IMR-90 (cell line): Measurements from ENCODE around the gene OR13C2. TPM values are rescaled to one million over a fixed set of nuclear protein-coding genes. Genes with fewer than 3 reads are reported as not detected.

ENCODE experiments used
- ATAC-seq: fragments of 200-7000 bp; cut with Tn5 transposase; 2 replicates; pipeline ENCODE4 v1.9.1; 2020; ENCODE audit warnings: low read depth, mild to moderate bottlenecking, moderate library complexity
- BruUV-seq: library from RNA; stranded (reverse); fragments of 400-500 nt; replicated peaks from 2 replicates; lab custom pipeline; 2021; lab: Mats Ljungman, UMichigan
- CTCF ChIA-PET: fragments of 300-600 bp; formaldehyde crosslinking; extraction: SDS; loops from one replicate; lab custom pipeline; 2021; ENCODE audit warnings: antibody characterized with exemption; lab: Yijun Ruan, JAX
- POLR2A ChIA-PET: fragments of 300-600 bp; sonication (Branson Sonifier 250); formaldehyde crosslinking; loops from one replicate; lab custom pipeline; 2022; ENCODE audit warnings: antibody characterized with exemption; ENCODE audit not compliant: unreplicated experiment; lab: Charles Lee
- DNase-seq: peaks from one replicate; pipeline ENCODE4 v3.0.0; 2013
- H2AFZ ChIP-seq: replicated peaks from 2 replicates; pipeline ENCODE3; 2013; ENCODE audit warnings: low read length, mild to moderate bottlenecking; ENCODE audit not compliant: poor library complexity
- H2AK5ac ChIP-seq: 2 replicates; pipeline ENCODE4 v1.6.1; 2013; ENCODE audit warnings: low read depth, low read length, inconsistent platforms
- H2AK9ac ChIP-seq: replicated peaks from 2 replicates; pipeline ENCODE3; 2013; ENCODE audit warnings: mild to moderate bottlenecking, low read depth, low read length, moderate library complexity; ENCODE audit not compliant: poor library complexity
- H2BK120ac ChIP-seq: 2 replicates; pipeline ENCODE4 v1.6.1; 2013; ENCODE audit warnings: low read depth, low read length, inconsistent platforms
- H2BK15ac ChIP-seq: 3 replicates; pipeline ENCODE4 v1.6.1; 2013; ENCODE audit warnings: low read depth, low read length, inconsistent platforms
- H2BK20ac ChIP-seq: 2 replicates; pipeline ENCODE4 v1.6.1; 2013; ENCODE audit warnings: low read depth, mild to moderate bottlenecking, inconsistent platforms, low read length, moderate library complexity
- H2BK5ac ChIP-seq: 2 replicates; pipeline ENCODE4 v1.6.1; 2013; ENCODE audit warnings: mild to moderate bottlenecking, low read depth, low read length, inconsistent platforms; ENCODE audit not compliant: poor library complexity, severe bottlenecking
- H3K14ac ChIP-seq: replicated peaks from 2 replicates; pipeline ENCODE4 v1.6.1; 2013; ENCODE audit warnings: low read depth, low read length, inconsistent platforms
- H3K18ac ChIP-seq: 2 replicates; pipeline ENCODE4 v1.6.1; 2013; ENCODE audit warnings: low read depth, low read length, control low read depth
- H3K23ac ChIP-seq: 2 replicates; pipeline ENCODE4 v1.6.1; 2013; ENCODE audit warnings: low read depth, low read length, inconsistent platforms
- H3K27ac ChIP-seq: 2 replicates; pipeline ENCODE4 v1.5.1; 2013; ENCODE audit warnings: mild to moderate bottlenecking, control low read depth, low read length; ENCODE audit not compliant: insufficient read depth
- H3K27me3 ChIP-seq: 2 replicates; pipeline ENCODE4 v1.6.1; 2013; ENCODE audit warnings: low read length; ENCODE audit not compliant: control insufficient read depth, insufficient read depth
- H3K36me3 ChIP-seq: 2 replicates; pipeline ENCODE4 v1.6.1; 2013; ENCODE audit warnings: low read length, mixed read lengths; ENCODE audit not compliant: control insufficient read depth, insufficient read depth
- H3K4ac ChIP-seq: 2 replicates; pipeline ENCODE4 v1.6.1; 2013; ENCODE audit warnings: low read depth, low read length, inconsistent platforms
- H3K4me1 ChIP-seq: 2 replicates; pipeline ENCODE4 v1.6.1; 2013; ENCODE audit warnings: low read length, mixed read lengths; ENCODE audit not compliant: control insufficient read depth, insufficient read depth
- H3K4me2 ChIP-seq: 2 replicates; pipeline ENCODE4 v1.6.1; 2013; ENCODE audit warnings: low read depth, mild to moderate bottlenecking, control low read depth, low read length, moderate library complexity
- H3K4me3 ChIP-seq: 2 replicates; pipeline ENCODE4 v1.5.1; 2013; ENCODE audit warnings: low read depth, mild to moderate bottlenecking, control low read depth, low read length, moderate library complexity; ENCODE audit not compliant: insufficient read depth
- H3K56ac ChIP-seq: 2 replicates; pipeline ENCODE4 v1.6.1; 2013; ENCODE audit warnings: low read length, inconsistent platforms; ENCODE audit not compliant: insufficient read depth; ENCODE audit errors: extremely low read depth
- H3K79me1 ChIP-seq, 2 experiments: 2 replicates each; pipeline ENCODE4 v1.6.1; 2013; ENCODE audit warnings: low read length in 2 of 2, inconsistent platforms in 1 of 2, low read depth in 1 of 2
- H3K9ac ChIP-seq: 2 replicates; pipeline ENCODE4 v1.6.1; 2013; ENCODE audit warnings: low read depth, low read length, control low read depth
- H3K9me1 ChIP-seq: 2 replicates; pipeline ENCODE4 v1.6.1; 2013; ENCODE audit warnings: low read length, inconsistent platforms; ENCODE audit not compliant: insufficient read depth
- H3K9me3 ChIP-seq: 2 replicates; pipeline ENCODE4 v1.6.1; 2013; ENCODE audit warnings: low read length; ENCODE audit not compliant: control insufficient read depth, insufficient read depth
- H4K20me1 ChIP-seq: 2 replicates; pipeline ENCODE4 v1.6.1; 2013; ENCODE audit warnings: low read length, inconsistent platforms; ENCODE audit not compliant: insufficient read depth
- H4K5ac ChIP-seq: 2 replicates; pipeline ENCODE4 v1.6.1; 2013; ENCODE audit warnings: mild to moderate bottlenecking, low read depth, low read length, control low read depth
- H4K8ac ChIP-seq, 2 experiments: 2 replicates each; pipeline ENCODE4 v1.6.1; 2013; ENCODE audit warnings: low read depth in 2 of 2, low read length in 2 of 2, control low read depth in 1 of 2, inconsistent platforms in 1 of 2
- H4K91ac ChIP-seq: 2 replicates; pipeline ENCODE4 v1.6.1; 2013; ENCODE audit warnings: low read depth, low read length, inconsistent platforms; ENCODE audit not compliant: insufficient read depth
- BHLHE40 ChIP-seq: fragments of 150-350 bp; IDR thresholded peaks from 2 replicates; pipeline ENCODE4 v1.6.1; 2016; ENCODE audit warnings: mild to moderate bottlenecking, low read depth, low read length
- CHD1 ChIP-seq: IDR thresholded peaks from 2 replicates; pipeline ENCODE4 v1.6.1; 2012; ENCODE audit warnings: low read depth, low read length, improper control_type of control experiment
- CTCF ChIP-seq: conservative IDR thresholded peaks from 2 replicates; pipeline ENCODE4 v1.5.1; 2012; ENCODE audit warnings: mild to moderate bottlenecking, low read depth, low read length, improper control_type of control experiment
- ELK1 ChIP-seq: fragments of 150-350 bp; IDR thresholded peaks from 2 replicates; pipeline ENCODE4 v1.6.1; 2016; ENCODE audit warnings: low read depth, mild to moderate bottlenecking, low read length, moderate library complexity, borderline replicate concordance
- FOS ChIP-seq: fragments of 150-350 bp; IDR thresholded peaks from 2 replicates; pipeline ENCODE4 v1.6.1; 2016; ENCODE audit warnings: low read depth, low read length
- MAFK ChIP-seq: IDR thresholded peaks from 2 replicates; pipeline ENCODE4 v1.6.1; 2012; ENCODE audit warnings: low read depth, low read length, improper control_type of control experiment
- MAZ ChIP-seq: IDR thresholded peaks from 2 replicates; pipeline ENCODE4 v1.6.1; 2012; ENCODE audit warnings: low read depth, mild to moderate bottlenecking, low read length, improper control_type of control experiment, moderate library complexity, borderline replicate concordance
- MXI1 ChIP-seq: IDR thresholded peaks from 2 replicates; pipeline ENCODE4 v1.6.1; 2012; ENCODE audit warnings: low read depth, mild to moderate bottlenecking, low read length, moderate library complexity, borderline replicate concordance
- POLR2A ChIP-seq: IDR thresholded peaks from 2 replicates; pipeline ENCODE4 v1.6.1; 2012; ENCODE audit warnings: mild to moderate bottlenecking, low read depth, low read length
- RAD21 ChIP-seq: IDR thresholded peaks from 2 replicates; pipeline ENCODE4 v1.6.1; 2012; ENCODE audit warnings: low read length, improper control_type of control experiment
- RCOR1 ChIP-seq: IDR thresholded peaks from 2 replicates; pipeline ENCODE4 v1.6.1; 2012; ENCODE audit warnings: mild to moderate bottlenecking, low read length, improper control_type of control experiment; ENCODE audit not compliant: insufficient replicate concordance
- RFX5 ChIP-seq: IDR thresholded peaks from 2 replicates; pipeline ENCODE4 v1.8.0; 2012; ENCODE audit warnings: low read depth, mild to moderate bottlenecking, low read length, moderate library complexity
- SMC3 ChIP-seq: fragments of 150-350 bp; IDR thresholded peaks from 2 replicates; pipeline ENCODE4 v1.6.1; 2016; ENCODE audit warnings: low read depth, mild to moderate bottlenecking, antibody characterized with exemption, low read length, moderate library complexity
- USF2 ChIP-seq: fragments of 150-350 bp; IDR thresholded peaks from 2 replicates; pipeline ENCODE4 v1.6.1; 2017; ENCODE audit warnings: mild to moderate bottlenecking, antibody characterized with exemption, low read length, low read depth
- WGBS, 2 experiments: methylation state at CpG; one replicate each; pipeline versions ENCODE4 v1.1.5 to v1.1.7; 2013; ENCODE audit warnings: missing lambda C conversion rate in 2 of 2; ENCODE audit not compliant: insufficient read length in 1 of 2; ENCODE audit errors: extremely low coverage in 2 of 2; 5-methylcytosine and 5-hydroxymethylcytosine counted together
- dilution Hi-C: fragments of 300-500 bp; cut with HindIII; formaldehyde crosslinking; loops from one replicate; pipeline ENCODE4 v1.14.3; 2018; ENCODE audit warnings: low sequenced_read_pairs; ENCODE audit not compliant: unreplicated experiment
- in situ Hi-C: fragments of 300-500 bp; cut with MboI; formaldehyde crosslinking; loops from 3 replicates; pipeline ENCODE4 v1.14.3; 2019; ENCODE audit warnings: low sequenced_read_pairs, inconsistent platforms, mixed read lengths
- intact Hi-C: fragments of 100-400 bp; cut with micrococcal nuclease; formaldehyde crosslinking; loops from 2 replicates; pipeline ENCODE4 v1.10.0; 2022
- polyA plus RNA-seq, 3 experiments: library from polyadenylated mRNA; depleted of rRNA; stranded (reverse); fragments of >200 nt; gene quantifications; 2 replicates each; pipeline ENCODE4 v1.2.3, GENCODE V29; 2012; ENCODE audit warnings: low replicate concordance in 1 of 3
- total RNA-seq: library from RNA; depleted of rRNA; stranded (reverse); fragments of >200 nt; gene quantifications from 2 replicates; pipeline ENCODE4 v1.2.3, GENCODE V29; 2012

The OR13C2 gene
- total and polyA plus RNA-seq, 2 of the 4 experiments (the other 2 are of a cell fraction) = not detected

- dilution Hi-C loops = no loop called here
- H2BK15ac ChIP-seq = no peak overlapping the region
- no peak overlapping the region for H2AFZ ChIP-seq
- no peak overlapping the region for H2BK120ac ChIP-seq
- intact Hi-C loops = no loop called here
- no peaks in the 10 kb centered on the region for H4K20me1 ChIP-seq
- H3K27ac ChIP-seq = no peak overlapping the region
- no peak overlapping the region for H2AK9ac ChIP-seq
- no peak for ATAC-seq
- H2AK5ac ChIP-seq = no peak overlapping the region
- no peak overlapping the region for H3K23ac ChIP-seq
- no peak overlapping the region for H3K18ac ChIP-seq
- no peak overlapping the region for H2BK5ac ChIP-seq
- no peak overlapping the region for H3K4ac ChIP-seq
- TF ChIP-seq USF2 (no peak), RCOR1 (no peak), CHD1 (no peak), POLR2A (no peak), RFX5 (no peak), MAZ (no peak), FOS (no peak), CTCF (no peak), ELK1 (no peak), MAFK (no peak), RAD21 (no peak), MXI1 (no peak), SMC3 (no peak), BHLHE40 (no peak)
- H3K4me2 ChIP-seq = no peak overlapping the region
- no peak overlapping the region for H4K8ac ChIP-seq
- BruUV-seq = no TSS peak
- no peaks in the 10 kb centered on the region for H3K27me3 ChIP-seq
- CTCF ChIA-PET = interaction anchor here (1.2 kb wide), 1 partner anchor 18 kb away, joined by 3 read pairs; no protein-coding TSS in a partner anchor
- POLR2A ChIA-PET = no interaction called here
- no peaks in the 10 kb centered on the region for H3K36me3 ChIP-seq
- H3K4me3 ChIP-seq = no peak overlapping the region
- H4K5ac ChIP-seq = no peak overlapping the region
- no peaks in the 10 kb centered on the region for H3K9me1 ChIP-seq
- no peak overlapping the region for H4K91ac ChIP-seq
- no peak overlapping the region for H3K9ac ChIP-seq
- no peak overlapping the region for H3K56ac ChIP-seq
- no CpG with 5 or more reads among the region's 1 CpG for WGBS, 2 experiments
- H3K14ac ChIP-seq = no peak overlapping the region
- in situ Hi-C loops = no loop called here
- peaks cover under 1% of the 10 kb centered on the region for H3K9me3 ChIP-seq
- no peak for DNase-seq
- no peaks in the 10 kb centered on the region for H3K79me1 ChIP-seq
- no peaks in the 10 kb centered on the region for H3K4me1 ChIP-seq
- H2BK20ac ChIP-seq = no peak overlapping the region
Observed at GRCh38 chr9:104564358-104564757, 41.1 kb downstream of the OR13C2 start.
